ENCODE data around the gene ABCC11.

ABCC11 gene

DNA sequence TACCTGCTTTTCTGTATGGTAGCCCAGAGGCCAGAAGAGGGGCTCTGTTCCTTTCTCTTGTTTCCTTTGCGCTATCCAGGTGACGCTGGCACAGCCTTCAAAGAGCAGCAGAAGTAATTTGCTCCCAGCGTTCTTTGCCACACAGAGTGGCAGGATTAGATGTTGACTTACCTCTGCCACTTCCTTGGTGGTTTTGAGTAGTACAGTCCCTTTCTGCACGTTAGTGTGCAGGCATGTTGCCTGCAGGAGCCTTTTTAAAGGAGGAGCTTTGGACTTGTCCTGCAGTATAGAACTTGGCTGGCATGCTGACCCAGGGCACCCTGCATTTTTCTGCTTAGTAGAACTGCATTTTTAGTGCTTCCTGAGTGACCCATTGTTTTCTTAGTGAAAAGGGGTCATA, at the start of gene ABCC11:
Gene ABCC11 (minus strand): TSS at position 229 of the 400 bp plus-strand sequence. CDS start 15,618 bp downstream, outside the sequence.
- H3K4me3 ChIP-seq (ENCODE audit: low read depth, low read length), result no peak within 1 kb of the TSS

GRCh38 chr16:48295488-48296281, 48.3 kb upstream of the ABCC11 start:
- H3K4me3 ChIP-seq (ENCODE audit: low read depth, low read length), result no peak overlapping the region

DNA sequence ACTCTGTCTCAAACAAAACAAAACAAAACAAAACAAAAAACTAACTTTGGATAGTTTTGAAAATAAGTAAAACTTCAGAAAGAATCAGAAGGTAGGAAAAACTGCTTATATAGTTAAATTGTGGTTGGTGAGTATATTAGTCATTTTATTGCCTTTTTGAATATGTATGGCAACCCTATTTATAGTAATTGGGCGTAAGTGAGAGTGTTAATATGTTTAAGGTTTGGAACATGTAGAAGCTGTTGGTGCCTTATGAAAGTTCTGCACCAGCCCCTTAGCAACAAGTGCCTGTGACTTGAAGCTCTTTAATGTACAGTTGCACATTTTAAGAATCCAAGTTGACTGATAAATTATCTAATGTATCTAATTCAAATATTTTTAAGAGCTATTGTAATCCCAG, 47.4 kb upstream of the ABCC11 start:
- H3K4me3 ChIP-seq (ENCODE audit: low read depth, low read length), result no peak overlapping the region

GRCh38 chr16:48292452-48292851, 45.1 kb upstream of the ABCC11 start:
- no peak overlapping the region for H3K4me3 ChIP-seq (ENCODE audit: low read depth, low read length)

GRCh38 chr16:48291754-48292153, 44.4 kb upstream of the ABCC11 start:
- H3K4me3 ChIP-seq (ENCODE audit: low read depth, low read length), result no peak overlapping the region

- no peak overlapping the region for H3K4me3 ChIP-seq (ENCODE audit: low read depth, low read length)
These were observed 44.0 kb upstream of the ABCC11 start for GRCh38 chr16:48291303-48291702.

GRCh38 chr16:48287239-48287638, 39.9 kb upstream of the ABCC11 start:
- no peak overlapping the region for H3K4me3 ChIP-seq (ENCODE audit: low read depth, low read length)

- no peak overlapping the region for H3K4me3 ChIP-seq (ENCODE audit: low read depth, low read length)
These were observed 37.6 kb upstream of the ABCC11 start for GRCh38 chr16:48284772-48285409.

GRCh38 chr16:48282636-48283263, 35.4 kb upstream of the ABCC11 start:
- no peak overlapping the region for H3K4me3 ChIP-seq (ENCODE audit: low read depth, low read length)

DNA sequence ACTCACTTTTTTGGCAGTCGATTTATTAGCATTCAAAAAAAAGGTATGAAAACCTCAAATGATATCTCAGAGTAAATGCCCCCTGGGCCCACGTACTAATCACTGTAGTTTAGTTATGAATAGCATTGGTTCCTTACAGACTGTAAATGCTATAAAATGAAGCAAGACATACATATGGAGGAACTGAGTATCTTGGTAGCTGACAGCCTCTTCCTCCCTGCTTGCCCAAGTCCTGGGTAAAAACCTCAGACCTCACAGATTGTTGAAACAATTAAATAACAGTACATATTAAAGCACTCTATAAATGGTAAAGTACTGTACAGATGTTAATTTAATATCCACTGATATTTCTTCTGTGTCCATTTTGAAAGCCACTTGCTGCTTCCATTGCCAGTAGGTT, 33.2 kb upstream of the ABCC11 start:
- H3K4me3 ChIP-seq (ENCODE audit: low read depth, low read length), result no peak overlapping the region

DNA sequence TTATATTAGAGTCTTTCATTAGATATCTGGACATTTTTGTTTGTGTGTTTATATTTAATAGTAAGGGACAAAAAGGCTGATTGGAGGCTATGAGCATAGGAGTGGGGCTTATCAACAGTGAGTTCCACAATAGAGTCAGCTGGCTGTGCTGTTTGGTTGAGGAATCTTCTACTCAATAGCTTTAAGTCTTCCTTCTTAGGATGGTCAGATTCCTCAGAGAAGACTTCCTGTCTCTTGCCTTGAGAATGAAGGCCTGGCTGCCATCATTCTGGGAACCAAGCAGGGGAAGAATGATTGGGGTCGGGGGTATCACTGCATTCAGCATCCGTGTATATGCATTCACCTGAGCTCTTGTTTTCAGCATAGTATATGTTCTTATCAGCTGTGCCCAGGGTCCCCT, 31.9 kb upstream of the ABCC11 start:
- no peak overlapping the region for H3K4me3 ChIP-seq (ENCODE audit: low read depth, low read length)

DNA sequence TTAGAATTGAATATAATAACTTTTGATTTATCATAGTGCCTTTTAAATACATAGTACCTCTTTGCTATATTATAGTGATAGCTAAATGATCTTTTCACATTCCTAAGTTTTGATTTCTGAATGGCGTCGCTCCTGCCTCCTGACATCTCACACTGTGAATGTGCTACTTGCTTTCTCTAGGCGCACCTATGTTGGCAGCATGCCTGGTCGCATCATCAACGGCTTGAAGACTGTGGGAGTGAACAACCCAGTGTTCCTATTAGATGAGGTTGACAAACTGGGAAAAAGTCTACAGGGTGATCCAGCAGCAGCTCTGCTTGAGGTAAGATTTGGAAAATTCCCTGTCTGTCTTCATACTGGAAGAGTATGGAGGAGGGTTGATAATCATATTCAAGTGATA, 29.8 kb upstream of the ABCC11 start:
- no peak overlapping the region for H3K4me3 ChIP-seq (ENCODE audit: low read depth, low read length)

GRCh38 chr16:48276102-48276501, 28.8 kb upstream of the ABCC11 start:
- H3K4me3 ChIP-seq (ENCODE audit: low read depth, low read length), result no peak overlapping the region

- H3K4me3 ChIP-seq (ENCODE audit: low read depth, low read length), result no peak overlapping the region
These were observed 27.1 kb upstream of the ABCC11 start for GRCh38 chr16:48274476-48274875.

DNA sequence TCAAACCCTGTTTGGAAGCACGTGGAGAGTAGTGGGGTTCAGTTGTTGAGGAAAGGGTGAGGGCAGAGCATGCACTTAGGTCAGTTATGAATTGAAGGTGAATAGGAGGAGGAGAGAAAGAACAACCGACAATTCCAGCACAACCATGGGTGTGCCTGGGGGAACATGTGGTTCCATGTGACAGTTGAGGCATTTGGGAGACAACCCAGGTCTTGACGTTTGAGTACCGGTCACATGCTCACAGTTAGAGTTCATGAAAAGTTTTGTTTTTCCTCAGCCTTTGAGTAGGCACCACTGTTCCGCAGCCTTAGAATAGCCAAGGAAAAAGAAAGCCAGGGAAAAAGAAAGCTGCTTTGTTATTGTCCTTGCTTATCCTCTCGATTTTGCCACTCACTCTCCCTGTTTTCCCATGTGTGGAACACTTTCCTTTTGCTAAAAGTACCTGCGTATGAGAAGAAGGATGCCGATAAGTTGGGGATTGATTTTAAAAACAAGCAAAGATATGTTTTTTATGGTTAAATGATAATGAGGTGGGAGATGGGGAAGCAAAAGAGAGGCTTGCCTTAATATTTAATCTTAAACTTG, 25.6 kb upstream of the ABCC11 start:
- H3K4me3 ChIP-seq (ENCODE audit: low read depth, low read length), result no peak overlapping the region

GRCh38 chr16:48271728-48272127, 24.4 kb upstream of the ABCC11 start:
- no peak overlapping the region for H3K4me3 ChIP-seq (ENCODE audit: low read depth, low read length)

DNA sequence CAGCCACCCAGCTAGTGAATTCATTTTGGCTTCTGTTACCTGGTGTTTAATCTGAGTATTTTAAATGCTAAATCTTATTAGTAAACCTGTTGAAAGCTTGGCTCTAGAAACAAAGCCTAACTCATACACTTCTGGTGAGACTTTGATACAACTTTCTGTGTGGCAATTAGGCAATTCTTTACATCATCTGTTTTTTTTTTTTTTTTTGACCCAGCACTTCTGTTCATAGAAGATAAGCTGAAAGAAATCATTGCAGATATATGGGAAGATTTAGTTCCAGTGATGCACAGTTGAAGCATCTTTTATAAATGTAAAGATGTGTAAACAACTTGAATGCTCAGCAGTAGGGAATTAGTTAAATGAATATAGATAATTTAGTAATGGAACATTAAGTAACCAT, 21.7 kb upstream of the ABCC11 start:
- H3K4me3 ChIP-seq (ENCODE audit: low read depth, low read length), result no peak overlapping the region

GRCh38 chr16:48262631-48263030, 15.3 kb upstream of the ABCC11 start:
- no peak overlapping the region for H3K4me3 ChIP-seq (ENCODE audit: low read depth, low read length)

DNA sequence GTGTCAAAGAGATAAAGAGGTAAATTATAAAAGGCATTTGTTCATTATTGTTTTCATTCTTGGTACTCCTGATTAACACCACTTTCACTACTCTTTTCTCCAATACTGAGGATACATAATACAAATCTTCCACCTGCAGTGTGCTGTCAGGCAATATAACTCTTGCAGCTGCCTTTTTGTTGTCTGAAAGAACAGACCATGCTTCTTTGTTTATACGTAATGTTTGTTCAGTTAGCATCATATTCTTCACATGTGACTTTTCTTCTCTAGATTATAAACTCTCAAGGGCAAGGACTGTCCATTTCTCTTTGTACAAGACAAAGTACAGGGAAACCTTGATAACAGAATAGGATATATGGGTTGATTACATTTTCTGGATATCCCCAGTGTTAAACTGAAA, 14.2 kb upstream of the ABCC11 start:
- H3K4me3 ChIP-seq (ENCODE audit: low read depth, low read length), result no peak overlapping the region

DNA sequence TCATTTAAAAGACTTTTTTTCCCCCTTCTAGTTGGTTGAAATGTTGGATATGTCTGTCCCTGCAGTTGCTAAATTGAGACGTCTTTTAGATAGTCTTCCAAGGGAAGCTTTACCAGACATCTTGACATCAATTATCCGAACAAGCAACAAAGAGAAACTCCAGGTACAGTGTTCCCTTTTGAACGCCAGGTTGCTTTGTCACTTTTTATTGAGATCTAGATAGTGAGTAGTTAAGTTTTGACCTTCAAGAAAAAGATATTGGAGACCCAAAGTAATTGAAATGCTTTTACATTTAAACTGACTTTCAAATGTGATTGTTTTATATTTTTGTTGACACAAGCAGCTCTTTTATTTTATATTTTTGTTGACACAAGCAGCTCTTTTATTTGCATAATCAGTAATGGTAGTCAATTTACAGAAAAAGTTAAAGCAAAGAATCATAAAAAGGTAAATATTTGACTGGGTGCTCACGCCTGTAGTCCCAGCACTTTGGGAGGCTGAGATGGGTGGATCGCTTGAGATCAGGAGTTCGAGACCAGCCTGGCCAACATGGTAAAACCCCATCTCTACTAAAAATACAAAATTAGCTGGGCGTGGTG, 9.3 kb upstream of the ABCC11 start:
- H3K4me3 ChIP-seq (ENCODE audit: low read depth, low read length), result no peak overlapping the region

- H3K4me3 ChIP-seq (ENCODE audit: low read depth, low read length), result no peak overlapping the region
These were observed 4.7 kb upstream of the ABCC11 start for GRCh38 chr16:48252013-48252412.

All from iPS-11a (cell line).